Choroid plexus epithelial cell (primary cell): ENCODE measurements around the gene SMU1.
A peak's percentile ranks its signal among the peaks of the same experiment; 100 is the strongest.

ENCODE experiments used
- DNase-seq: peaks from one replicate; pipeline ENCODE4 v3.0.0-alpha.2; 2010; ENCODE audit warnings: low read depth
- H3K4me3 ChIP-seq: 2 replicates; pipeline ENCODE4 v1.5.1; 2011; ENCODE audit warnings: low read depth, mild to moderate bottlenecking, control low read depth, low read length, moderate library complexity
- CTCF ChIP-seq: conservative IDR thresholded peaks from 2 replicates; pipeline ENCODE4 v1.5.1; 2011; ENCODE audit warnings: low read depth, mild to moderate bottlenecking, control low read depth, inconsistent platforms, low read length, moderate library complexity

The SMU1 gene

GRCh38 chr9:33041432-33042188, 34.9 kb downstream of the SMU1 start:
- no peak overlapping the region for H3K4me3 ChIP-seq
- DNase-seq, result no peak

GRCh38 chr9:33040792-33041431, 35.6 kb downstream of the SMU1 start:
- DNase-seq, result no peak

More at GRCh38 chr9:33041432-33042188, 34.9 kb downstream of the SMU1 start:
- no peak for TF ChIP-seq CTCF

GRCh38 chr9:33032865-33033264, 43.6 kb downstream of the SMU1 start:
- no peak for DNase-seq
- no peak overlapping the region for H3K4me3 ChIP-seq
- TF ChIP-seq CTCF, result no peak

More at GRCh38 chr9:33040792-33041431, 35.6 kb downstream of the SMU1 start:
- no peak for TF ChIP-seq CTCF
- no peak overlapping the region for H3K4me3 ChIP-seq

- TF ChIP-seq CTCF, result no peak
- no peak overlapping the region for H3K4me3 ChIP-seq
- no peak for DNase-seq
Observed at GRCh38 chr9:33032292-33032691, 44.2 kb downstream of the SMU1 start.

- no peak overlapping the region for H3K4me3 ChIP-seq
- DNase-seq, result no peak
- no peak for TF ChIP-seq CTCF
Observed at GRCh38 chr9:33030285-33030684, 46.2 kb downstream of the SMU1 start.

- no peak overlapping the region for H3K4me3 ChIP-seq
- DNase-seq, result peak; percentile 76
- TF ChIP-seq CTCF, result no peak
Observed at GRCh38 chr9:33029231-33029786, 47.2 kb downstream of the SMU1 start.
